Muscle of leg (tissue), 11 donors: ENCODE measurements around the gene BCR. TPM values are rescaled to one million over a fixed set of nuclear protein-coding genes. Genes with fewer than 3 reads are reported as not detected.

Source experiments
- DNase-seq: peaks from one replicate; pipeline ENCODE4 v3.0.0; 2013
- H3K27ac ChIP-seq: one replicate; pipeline ENCODE4 v1.5.1; 2013; ENCODE audit warnings: mild to moderate bottlenecking, low read length, control low read depth
- H3K27me3 ChIP-seq: one replicate; pipeline ENCODE4 v1.6.1; 2013; ENCODE audit warnings: low read length; ENCODE audit not compliant: control insufficient read depth, insufficient read depth
- H3K36me3 ChIP-seq: one replicate; pipeline ENCODE4 v1.6.1; 2013; ENCODE audit warnings: low read length; ENCODE audit not compliant: control insufficient read depth, insufficient read depth
- H3K4me1 ChIP-seq: one replicate; pipeline ENCODE4 v1.6.1; 2013; ENCODE audit warnings: low read length; ENCODE audit not compliant: control insufficient read depth, insufficient read depth
- H3K4me3 ChIP-seq: one replicate; pipeline ENCODE4 v1.5.1; 2013; ENCODE audit warnings: low read length, control low read depth
- H3K9me3 ChIP-seq: replicated peaks from 2 replicates; pipeline ENCODE4 v1.6.1; 2013; ENCODE audit warnings: low read depth, low read length; ENCODE audit not compliant: control insufficient read depth
- WGBS: methylation state at CpG from one replicate; pipeline ENCODE4 v1.1.5; 2013; ENCODE audit warnings: missing lambda C conversion rate; ENCODE audit not compliant: insufficient coverage; 5-methylcytosine and 5-hydroxymethylcytosine counted together
- polyA plus RNA-seq, 8 donors: library from polyadenylated mRNA; unstranded; fragments of 120-200 nt; gene quantifications; one replicate each; pipeline versions ENCODE4 v1.2.1 to v1.2.3, GENCODE V29; 2013; ENCODE audit warnings: inconsistent platforms in 1 of 8, low replicate concordance in 1 of 8; ENCODE audit not compliant: insufficient read length in 8 of 8, insufficient read depth in 1 of 8
- total RNA-seq: library from RNA; stranded (reverse); fragments of 120-200 nt; gene quantifications from one replicate; pipeline ENCODE4 v1.2.4, GENCODE V29; 2013

The BCR gene
- total and polyA plus RNA-seq, 9 donors: 12.7 to 27.0 (median 17.7) TPM

- peaks cover 3% of the 10 kb centered on the region for H3K9me3 ChIP-seq
- peak overlapping the region; percentile 67 for H3K27ac ChIP-seq
- no peaks in the 10 kb centered on the region for H3K36me3 ChIP-seq
- 18% methylated on average over 12 of the region's 14 CpGs for WGBS
- peaks cover 70% of the 10 kb centered on the region for H3K4me1 ChIP-seq
- peaks cover 51% of the 10 kb centered on the region for H3K27me3 ChIP-seq
- no peak for DNase-seq
- H3K4me3 ChIP-seq: no peak overlapping the region
Measured at GRCh38 chr22:23236440-23237184, 56.3 kb downstream of the BCR start.

GRCh38 chr22:23237201-23237798 is 57.0 kb downstream of the BCR start:
- no peaks in the 10 kb centered on the region for H3K36me3 ChIP-seq
- peaks cover 52% of the 10 kb centered on the region for H3K27me3 ChIP-seq
- H3K27ac ChIP-seq: peak overlapping the region; percentile 67
- 22% methylated on average over 15 of the region's 16 CpGs for WGBS
- H3K4me3 ChIP-seq: no peak overlapping the region
- DNase-seq: peak; percentile 96
- peaks cover 3% of the 10 kb centered on the region for H3K9me3 ChIP-seq
- H3K4me1 ChIP-seq: peaks cover 63% of the 10 kb centered on the region

GRCh38 chr22:23237841-23238240 is 57.5 kb downstream of the BCR start:
- Histone ChIP-seq H3K36me3 (no peaks in the 10 kb centered on the region), H3K27ac (peak overlapping the region; percentile 25), H3K9me3 (peaks cover 3% of the 10 kb centered on the region), H3K4me3 (no peak overlapping the region), H3K27me3 (peaks cover 52% of the 10 kb centered on the region), H3K4me1 (peaks cover 59% of the 10 kb centered on the region)
- 61% methylated on average over 7 of the region's 10 CpGs for WGBS
- DNase-seq: no peak

GRCh38 chr22:23238707-23239106 is 58.4 kb downstream of the BCR start:
- WGBS: 93% methylated on average over 6 of the region's 9 CpGs
- no peaks in the 10 kb centered on the region for H3K36me3 ChIP-seq
- no peak for DNase-seq
- peaks cover 51% of the 10 kb centered on the region for H3K4me1 ChIP-seq
- no peak overlapping the region for H3K4me3 ChIP-seq
- no peak overlapping the region for H3K27ac ChIP-seq
- peaks cover 52% of the 10 kb centered on the region for H3K27me3 ChIP-seq
- peaks cover 3% of the 10 kb centered on the region for H3K9me3 ChIP-seq

GRCh38 chr22:23239429-23239828 is 59.1 kb downstream of the BCR start:
- DNase-seq: no peak
- Histone ChIP-seq H3K27ac (no peak overlapping the region), H3K4me3 (no peak overlapping the region), H3K36me3 (no peaks in the 10 kb centered on the region), H3K4me1 (peaks cover 44% of the 10 kb centered on the region), H3K27me3 (peaks cover 50% of the 10 kb centered on the region), H3K9me3 (peaks cover 3% of the 10 kb centered on the region)
- WGBS: no CpG with 5 or more reads among the region's 2 CpGs

GRCh38 chr22:23240639-23241389 is 60.5 kb downstream of the BCR start:
- H3K4me3 ChIP-seq: no peak overlapping the region
- no peaks in the 10 kb centered on the region for H3K36me3 ChIP-seq
- H3K27me3 ChIP-seq: peaks cover 47% of the 10 kb centered on the region
- WGBS: 100% methylated on average over 2 of the region's 13 CpGs
- H3K4me1 ChIP-seq: peaks cover 43% of the 10 kb centered on the region
- peaks cover 3% of the 10 kb centered on the region for H3K9me3 ChIP-seq
- no peak overlapping the region for H3K27ac ChIP-seq
- no peak for DNase-seq

- Histone ChIP-seq H3K4me1 (peaks cover 33% of the 10 kb centered on the region), H3K9me3 (peaks cover 3% of the 10 kb centered on the region), H3K27ac (no peak overlapping the region), H3K36me3 (no peaks in the 10 kb centered on the region), H3K27me3 (peaks cover 51% of the 10 kb centered on the region), H3K4me3 (no peak overlapping the region)
- no peak for DNase-seq
- 86% methylated on average over 7 of the region's 8 CpGs for WGBS
Measured at GRCh38 chr22:23241562-23242472, 61.5 kb downstream of the BCR start.

GRCh38 chr22:23242473-23243001 is 62.2 kb downstream of the BCR start:
- Histone ChIP-seq H3K9me3 (peaks cover 3% of the 10 kb centered on the region), H3K4me3 (no peak overlapping the region), H3K4me1 (peaks cover 25% of the 10 kb centered on the region), H3K36me3 (no peaks in the 10 kb centered on the region), H3K27me3 (peaks cover 54% of the 10 kb centered on the region), H3K27ac (no peak overlapping the region)
- WGBS: 59% methylated on average over 7 of the region's 10 CpGs
- no peak for DNase-seq

GRCh38 chr22:23243006-23243573 is 62.8 kb downstream of the BCR start:
- Histone ChIP-seq H3K4me1 (peaks cover 20% of the 10 kb centered on the region), H3K4me3 (no peak overlapping the region), H3K9me3 (peaks cover 3% of the 10 kb centered on the region), H3K36me3 (no peaks in the 10 kb centered on the region), H3K27ac (no peak overlapping the region), H3K27me3 (peaks cover 54% of the 10 kb centered on the region)
- WGBS: 0% methylated on average over 1 of the region's 8 CpGs
- no peak for DNase-seq
